Loucy (cell line): ENCODE results near the gene ACE.

Experiments
- EZH2phosphoT487 ChIP-seq: fragments of 200-600 bp; IDR thresholded peaks from 2 replicates; pipeline ENCODE4 v1.6.1; 2018; ENCODE audit warnings: antibody characterized with exemption, mild to moderate bottlenecking, moderate library complexity, borderline replicate concordance
- TF ChIP-seq, protein P1 (sequence below): fragments of 200-600 bp; sonication (generic); conservative IDR thresholded peaks from 2 replicates; pipeline ENCODE4 v1.5.1; 2014; ENCODE audit warnings: mild to moderate bottlenecking, antibody characterized with exemption, low read length

DNA sequence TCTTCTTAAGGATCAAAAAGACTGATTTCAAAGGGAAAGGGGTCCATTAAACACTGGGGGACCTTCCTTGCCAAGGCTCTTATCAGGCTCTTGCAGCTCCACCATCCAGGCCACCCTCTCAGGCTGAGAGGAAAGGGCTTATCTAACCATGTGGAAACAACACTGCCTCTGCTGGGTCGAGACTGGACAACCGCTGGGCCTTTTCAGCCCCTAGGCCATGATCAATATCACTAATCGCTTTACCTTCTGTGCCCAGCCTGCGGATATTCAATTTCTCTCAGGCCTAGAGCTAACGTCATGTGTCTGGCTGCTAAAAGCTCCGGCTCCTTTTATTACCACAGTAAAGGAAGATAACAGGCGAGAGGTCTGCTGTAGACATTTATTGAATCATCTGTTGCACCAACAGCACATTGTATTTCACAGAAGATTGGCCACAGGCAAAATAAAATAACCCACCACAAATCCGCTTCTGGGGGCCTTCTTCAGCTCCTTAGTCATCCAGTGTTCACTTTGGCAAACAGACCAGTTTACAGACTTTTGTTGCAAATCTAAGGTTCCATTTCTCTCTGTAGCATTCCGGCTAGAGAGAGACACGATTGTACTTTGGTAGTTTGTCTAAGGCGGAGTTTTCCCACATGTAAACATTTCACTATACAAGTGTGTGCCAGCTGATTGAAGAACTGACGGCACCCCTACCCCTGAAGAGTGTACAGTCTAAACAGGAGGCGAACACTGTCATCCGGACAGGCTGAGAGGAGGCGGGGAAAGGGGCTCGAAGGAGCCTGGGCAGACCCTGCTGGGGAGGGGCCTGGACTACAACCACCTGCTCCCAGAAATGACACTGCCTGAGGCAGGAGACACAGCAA lies 44.7 kb upstream of the ACE start:
- TF ChIP-seq, protein P1, sequence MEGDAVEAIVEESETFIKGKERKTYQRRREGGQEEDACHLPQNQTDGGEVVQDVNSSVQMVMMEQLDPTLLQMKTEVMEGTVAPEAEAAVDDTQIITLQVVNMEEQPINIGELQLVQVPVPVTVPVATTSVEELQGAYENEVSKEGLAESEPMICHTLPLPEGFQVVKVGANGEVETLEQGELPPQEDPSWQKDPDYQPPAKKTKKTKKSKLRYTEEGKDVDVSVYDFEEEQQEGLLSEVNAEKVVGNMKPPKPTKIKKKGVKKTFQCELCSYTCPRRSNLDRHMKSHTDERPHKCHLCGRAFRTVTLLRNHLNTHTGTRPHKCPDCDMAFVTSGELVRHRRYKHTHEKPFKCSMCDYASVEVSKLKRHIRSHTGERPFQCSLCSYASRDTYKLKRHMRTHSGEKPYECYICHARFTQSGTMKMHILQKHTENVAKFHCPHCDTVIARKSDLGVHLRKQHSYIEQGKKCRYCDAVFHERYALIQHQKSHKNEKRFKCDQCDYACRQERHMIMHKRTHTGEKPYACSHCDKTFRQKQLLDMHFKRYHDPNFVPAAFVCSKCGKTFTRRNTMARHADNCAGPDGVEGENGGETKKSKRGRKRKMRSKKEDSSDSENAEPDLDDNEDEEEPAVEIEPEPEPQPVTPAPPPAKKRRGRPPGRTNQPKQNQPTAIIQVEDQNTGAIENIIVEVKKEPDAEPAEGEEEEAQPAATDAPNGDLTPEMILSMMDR = no peak
- TF ChIP-seq EZH2phosphoT487 = no peak
